Femur (tissue), 1 donor: ENCODE data around the gene THAP10.
A peak's percentile ranks its signal among the peaks of the same experiment; 100 is the strongest.
"Not testable (repeated sequence)": the region's sequence is repeated elsewhere in the genome, so short reads cannot be mapped to it uniquely, and the experiment has no call there.

Experiments
- DNase-seq: peaks from one replicate; pipeline ENCODE4 v3.0.0-alpha.2; 2017

The THAP10 gene

DNA sequence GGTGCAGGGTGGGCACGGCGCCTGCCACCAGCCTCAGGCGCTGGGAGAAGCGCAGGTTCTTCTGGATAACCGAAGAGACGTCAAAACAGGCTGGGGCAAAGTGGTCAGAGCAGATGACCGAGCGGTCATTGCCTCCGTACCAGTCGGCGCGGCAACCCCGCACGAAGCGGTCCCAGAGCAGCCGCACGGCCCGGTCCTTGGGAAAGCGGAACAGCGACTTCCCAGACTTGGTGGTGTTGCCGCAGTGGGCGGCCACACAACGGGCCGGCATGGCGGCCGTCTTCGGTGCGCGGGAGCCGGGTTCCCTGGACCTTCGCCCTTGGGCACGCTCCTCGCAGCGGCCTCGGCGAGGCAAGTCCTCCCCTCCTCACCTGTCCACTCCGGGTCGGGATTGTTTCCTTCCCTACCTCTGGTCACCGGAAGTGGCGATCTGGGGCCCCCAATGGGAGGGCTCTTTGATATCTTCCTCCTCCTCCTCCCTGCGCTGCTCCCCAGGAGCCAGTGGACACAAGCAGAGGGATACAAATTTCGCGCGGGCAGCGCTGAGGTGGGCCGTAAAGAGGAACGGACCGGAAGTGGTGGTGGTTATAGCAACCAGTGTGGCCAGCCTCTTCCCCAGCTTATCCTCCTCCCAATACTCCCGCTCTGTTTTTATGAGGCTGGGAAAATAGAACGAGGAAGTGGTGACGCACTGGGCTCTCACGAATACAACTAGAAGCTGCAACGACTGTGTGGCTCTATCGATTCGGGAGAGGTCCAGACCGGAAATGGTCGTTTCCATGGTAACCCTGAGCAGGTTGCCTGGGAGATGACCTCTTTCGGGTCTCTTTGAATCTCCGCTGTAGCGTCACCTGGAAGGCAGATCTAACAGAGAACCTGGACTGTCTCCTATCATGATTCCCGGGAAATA lies at the start of gene THAP10, which contains the start of gene LRRC49:
Gene THAP10 (minus strand): TSS at position 432 of the 910 bp plus-strand sequence. CDS start 161 bp downstream, at position 271.
Gene LRRC49 (plus strand): TSS at position 825 of the 910 bp plus-strand sequence. CDS start 69 bp downstream, at position 894.
- peak; percentile 94 for DNase-seq

DNA sequence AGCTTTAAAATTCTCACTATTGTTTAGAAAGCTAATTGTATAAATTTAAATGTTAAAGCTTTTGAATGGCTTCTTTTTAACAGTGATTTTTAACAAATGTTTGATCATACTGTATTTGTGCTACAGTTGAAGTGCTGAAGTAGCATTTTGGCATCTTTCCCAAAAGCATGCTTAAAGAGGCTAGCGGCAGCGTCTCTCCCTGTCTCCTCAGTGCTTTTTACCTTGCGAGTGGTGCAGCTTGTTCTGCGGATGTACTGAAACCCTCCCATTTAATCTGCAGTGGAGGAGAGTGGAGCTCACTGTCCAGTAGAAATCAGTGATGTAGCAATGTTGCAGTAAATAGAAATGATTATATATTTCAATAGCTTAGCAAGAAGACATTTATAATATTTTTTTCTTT lies 44.1 kb upstream of the THAP10 start:
- no peak for DNase-seq

DNA sequence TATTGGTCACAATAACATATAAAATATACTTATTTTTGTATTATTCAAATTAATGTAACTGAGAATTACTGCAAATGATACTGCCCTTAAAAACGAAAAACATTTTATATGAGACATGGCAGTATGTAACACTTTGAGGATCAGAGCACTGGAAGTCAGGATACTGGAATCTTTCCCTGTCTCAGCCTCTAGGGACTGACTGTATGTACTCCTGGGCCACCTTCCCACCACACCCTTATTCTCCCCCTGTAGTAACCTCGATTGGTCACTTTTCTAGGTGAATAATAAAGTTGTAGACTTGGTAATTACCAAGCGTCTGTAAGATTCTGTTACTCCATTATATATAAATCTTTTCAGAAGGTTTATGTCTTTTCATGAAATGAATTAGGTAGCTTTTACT lies 43.4 kb upstream of the THAP10 start:
- no peak for DNase-seq

DNA sequence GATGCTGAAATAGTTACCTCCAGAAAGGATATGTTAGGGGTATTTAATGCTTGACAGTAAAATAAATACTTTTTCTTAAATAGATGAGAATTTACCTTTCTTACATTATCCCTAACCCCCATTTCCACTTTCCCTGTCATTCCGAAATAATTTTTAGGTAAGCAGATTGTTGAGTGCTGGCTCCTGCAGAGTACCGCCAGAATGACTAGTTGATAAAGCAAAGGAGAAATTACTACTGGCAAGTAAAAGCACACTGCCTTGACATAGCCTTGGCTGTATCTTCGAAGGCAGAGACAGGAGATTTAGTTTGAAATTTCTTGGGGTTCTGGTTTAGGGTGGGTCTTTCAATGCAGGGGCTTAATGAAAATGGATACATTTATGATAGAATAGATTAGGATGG lies 41.2 kb upstream of the THAP10 start:
- DNase-seq = no peak

DNA sequence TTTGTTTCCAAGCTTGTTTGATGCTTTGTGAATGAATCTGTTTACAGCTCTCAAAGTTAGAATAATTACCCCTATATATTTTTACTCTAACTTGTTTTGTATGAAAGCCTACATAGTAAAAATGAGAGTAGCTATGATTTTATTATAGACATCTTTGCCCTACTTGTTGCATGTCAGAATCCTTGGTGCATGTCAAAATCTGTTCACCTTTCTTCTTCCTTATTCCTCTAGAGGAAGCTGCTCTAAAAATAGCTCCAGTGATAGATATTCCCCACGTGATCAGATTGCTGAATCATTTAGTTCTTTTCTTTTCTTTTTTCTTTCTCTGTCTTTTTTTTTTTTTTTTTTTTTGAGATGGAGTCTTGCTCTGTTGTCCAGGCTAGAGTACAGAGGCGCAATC lies 40.2 kb upstream of the THAP10 start:
- DNase-seq = no peak

DNA sequence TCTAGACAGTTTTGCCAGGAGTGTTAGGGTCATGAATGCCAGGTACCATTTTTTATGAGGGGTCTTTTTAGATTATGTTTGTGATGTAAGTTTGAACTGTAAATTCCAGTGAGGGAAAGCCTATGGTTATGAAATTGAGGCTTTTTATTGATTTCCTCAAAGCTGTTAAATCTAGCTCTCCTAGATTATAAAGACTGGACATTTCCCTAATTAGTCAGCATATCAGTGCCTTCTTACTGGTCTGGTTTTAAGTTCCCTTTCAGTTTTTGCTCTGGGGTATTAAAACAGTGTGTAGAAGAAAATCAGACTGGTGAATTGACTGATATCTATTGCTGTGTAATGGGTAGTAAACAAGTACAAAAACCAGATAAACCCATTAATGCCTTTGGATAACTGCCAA lies 39.6 kb upstream of the THAP10 start:
- no peak for DNase-seq

DNA sequence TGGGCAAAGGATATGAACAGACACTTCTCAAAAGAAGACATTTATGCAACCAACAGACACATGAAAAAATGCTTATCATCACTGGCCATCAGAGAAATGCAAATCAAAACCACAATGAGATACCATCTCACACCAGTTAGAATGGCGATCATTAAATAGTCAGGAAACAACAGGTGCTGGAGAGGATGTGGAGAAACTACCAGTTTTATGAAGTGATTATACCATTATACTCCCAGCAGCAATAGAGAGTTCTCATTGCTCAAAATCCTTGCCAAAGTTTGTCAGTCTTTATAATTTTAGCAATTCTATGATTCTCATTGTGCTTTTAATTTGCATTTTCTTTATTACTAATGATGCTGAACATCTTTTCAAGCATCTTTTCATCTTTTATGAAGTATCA lies 34.7 kb upstream of the THAP10 start:
- DNase-seq = not testable (repeated sequence)

DNA sequence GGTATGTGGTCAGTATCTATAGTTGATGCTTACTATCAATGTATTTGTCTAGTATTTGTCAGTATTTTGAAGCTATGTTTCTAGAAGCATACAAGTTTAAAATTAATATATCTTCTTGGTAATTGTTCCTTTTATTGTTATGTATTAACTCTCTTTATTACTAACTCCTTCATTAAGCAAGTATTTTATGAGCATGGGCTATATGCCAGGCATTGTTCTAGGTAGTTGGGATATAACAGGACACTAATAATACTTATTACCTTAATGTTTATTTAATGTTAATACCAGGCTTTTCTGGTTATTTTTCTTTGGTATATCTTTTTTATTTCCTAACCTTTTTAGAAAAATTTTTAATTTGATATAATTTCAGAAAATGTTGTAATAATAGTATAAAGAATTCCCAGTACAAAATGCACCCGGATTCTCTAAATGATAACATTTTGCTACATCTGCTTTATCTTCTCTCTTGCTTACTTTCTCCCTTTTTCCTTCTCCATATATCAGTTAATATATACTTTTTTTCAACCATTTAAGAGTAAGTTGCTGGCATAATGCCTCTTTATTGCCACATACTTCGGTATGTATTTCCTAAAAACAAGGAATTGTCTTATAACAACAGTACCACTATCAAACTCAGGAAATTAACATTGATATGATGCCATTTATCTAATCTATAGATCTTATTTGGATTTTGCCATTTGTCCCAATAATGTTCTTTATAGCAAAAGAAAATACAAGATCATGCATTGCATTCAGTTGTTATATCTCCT lies 31.3 kb upstream of the THAP10 start:
- DNase-seq = no peak

DNA sequence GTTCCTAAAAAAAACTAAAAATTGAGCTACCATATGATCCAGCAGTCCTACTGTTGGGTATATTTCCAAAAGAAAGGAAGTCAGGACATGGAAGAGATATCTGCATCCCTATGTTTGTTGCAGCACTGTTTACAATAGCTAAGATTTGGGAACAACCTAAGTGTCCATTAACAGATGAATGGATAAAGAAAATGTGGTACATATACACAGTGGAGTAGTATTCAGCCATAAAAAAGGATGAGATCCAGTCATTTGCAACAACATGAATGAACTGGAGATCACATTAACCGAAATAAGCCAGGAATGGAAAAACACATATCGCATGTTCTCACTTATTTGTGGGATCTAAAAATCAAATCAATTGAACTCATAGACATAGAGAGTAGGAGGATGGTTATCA lies 29.9 kb upstream of the THAP10 start:
- no peak for DNase-seq

DNA sequence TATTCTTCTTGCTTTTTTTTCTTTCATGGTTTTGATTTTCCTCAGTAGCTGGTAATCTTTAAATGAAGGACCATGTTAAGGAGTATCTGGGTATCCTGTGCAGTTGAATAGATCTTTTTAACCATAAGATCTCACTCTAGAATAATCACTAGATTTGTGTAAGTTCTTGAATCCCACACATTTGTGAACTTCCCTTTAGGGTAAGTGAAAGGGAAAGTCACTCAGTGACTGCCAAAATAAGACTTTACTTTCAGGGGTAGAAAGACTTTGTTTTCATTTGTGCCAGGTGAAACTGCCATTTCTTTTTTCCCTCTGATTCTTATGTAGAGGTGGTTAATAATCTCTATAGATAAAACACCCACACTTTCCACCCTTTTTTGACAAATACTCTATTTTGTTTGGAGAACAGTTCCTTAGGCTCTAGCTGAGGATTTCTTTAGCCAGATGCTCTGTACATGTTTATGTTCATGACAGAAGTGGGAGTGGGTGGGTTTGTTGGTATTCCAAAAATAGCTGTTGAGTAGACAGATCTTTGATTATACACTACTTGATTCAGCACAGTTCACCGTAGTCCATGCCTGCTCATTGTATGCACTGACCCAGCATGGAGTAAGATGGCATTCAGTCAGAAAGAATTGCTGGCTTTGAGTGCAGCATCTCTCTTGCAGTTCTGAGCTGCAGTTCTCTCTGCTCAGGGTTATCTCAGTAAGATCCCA lies 28.9 kb upstream of the THAP10 start:
- DNase-seq = no peak

DNA sequence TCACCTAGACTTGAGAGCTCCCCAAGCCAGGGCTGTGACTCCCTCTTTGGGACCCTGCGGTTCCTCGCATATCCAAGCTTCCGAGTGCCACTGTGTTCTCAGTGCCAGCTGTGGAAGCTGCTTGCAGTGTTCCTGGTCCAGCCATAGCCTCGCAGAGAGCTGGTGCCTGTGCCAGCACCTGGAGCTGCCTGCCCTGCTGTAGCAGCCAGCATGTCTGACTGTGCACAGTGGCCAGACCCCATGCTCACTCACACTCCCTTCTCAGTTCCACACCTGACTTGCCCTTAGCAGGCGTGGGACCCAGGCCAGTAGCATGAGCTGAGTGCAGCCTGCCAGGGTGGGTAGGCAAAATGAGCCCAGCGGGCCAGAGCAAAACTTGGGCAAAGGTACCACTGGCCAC lies 25.7 kb upstream of the THAP10 start:
- DNase-seq = no peak

DNA sequence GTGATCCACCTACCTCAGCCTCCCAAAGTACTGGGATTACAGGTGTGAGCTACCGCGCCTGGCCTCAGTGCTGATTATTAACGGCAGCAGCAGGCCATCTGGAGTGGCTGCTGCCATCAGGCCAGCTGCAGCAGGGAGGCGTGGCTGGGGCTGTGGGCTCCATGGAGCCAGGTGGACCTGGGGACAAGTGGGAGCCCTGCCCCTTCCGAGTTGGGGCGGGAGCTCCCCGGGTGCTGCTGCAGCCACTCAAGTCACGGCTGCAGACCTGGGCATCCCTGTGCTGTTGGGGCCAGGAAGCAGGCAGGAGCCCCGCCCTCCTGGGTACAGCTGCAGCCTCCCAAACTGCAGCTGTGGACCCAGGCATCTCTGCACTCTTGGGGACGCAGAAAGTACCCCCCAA lies 24.3 kb upstream of the THAP10 start:
- no peak for DNase-seq

DNA sequence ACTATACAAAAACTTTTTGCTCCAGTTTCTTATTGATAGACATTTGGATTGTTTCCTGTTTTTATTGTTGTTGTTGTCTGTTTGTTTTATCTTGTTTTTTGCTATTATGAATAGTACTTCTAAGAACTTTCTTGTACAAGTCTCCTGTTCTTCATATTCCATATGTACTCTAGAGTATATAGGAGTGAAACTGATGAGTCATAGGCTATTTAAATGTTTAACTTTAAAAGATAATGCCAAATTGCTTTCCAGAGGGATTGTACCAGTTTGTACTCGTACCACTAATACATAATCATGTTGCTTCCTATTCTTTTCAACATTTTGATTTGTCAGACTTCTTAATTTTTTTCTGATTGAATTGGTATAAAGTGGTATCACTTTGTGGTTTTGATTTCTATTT lies 20.0 kb upstream of the THAP10 start:
- no peak for DNase-seq

DNA sequence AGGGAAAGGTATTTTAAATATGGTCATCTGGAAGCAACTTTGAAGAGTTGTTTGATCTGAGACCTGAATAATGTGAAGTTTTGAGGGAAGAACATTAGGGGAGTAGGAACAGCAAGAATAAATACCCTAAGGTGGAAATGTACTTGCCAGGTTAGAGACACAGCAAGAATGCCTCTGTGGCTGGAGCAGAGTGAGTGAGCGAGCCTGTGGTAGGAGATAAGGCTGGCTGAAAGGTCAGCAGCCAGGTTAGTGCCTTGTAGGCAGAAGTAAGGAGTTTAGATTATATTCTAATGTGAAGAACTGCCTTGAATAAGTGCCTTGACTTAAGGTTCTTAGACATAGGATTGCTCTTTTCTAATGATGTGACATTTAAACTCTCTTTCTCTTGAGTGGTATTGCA lies 18.7 kb upstream of the THAP10 start:
- DNase-seq = no peak

DNA sequence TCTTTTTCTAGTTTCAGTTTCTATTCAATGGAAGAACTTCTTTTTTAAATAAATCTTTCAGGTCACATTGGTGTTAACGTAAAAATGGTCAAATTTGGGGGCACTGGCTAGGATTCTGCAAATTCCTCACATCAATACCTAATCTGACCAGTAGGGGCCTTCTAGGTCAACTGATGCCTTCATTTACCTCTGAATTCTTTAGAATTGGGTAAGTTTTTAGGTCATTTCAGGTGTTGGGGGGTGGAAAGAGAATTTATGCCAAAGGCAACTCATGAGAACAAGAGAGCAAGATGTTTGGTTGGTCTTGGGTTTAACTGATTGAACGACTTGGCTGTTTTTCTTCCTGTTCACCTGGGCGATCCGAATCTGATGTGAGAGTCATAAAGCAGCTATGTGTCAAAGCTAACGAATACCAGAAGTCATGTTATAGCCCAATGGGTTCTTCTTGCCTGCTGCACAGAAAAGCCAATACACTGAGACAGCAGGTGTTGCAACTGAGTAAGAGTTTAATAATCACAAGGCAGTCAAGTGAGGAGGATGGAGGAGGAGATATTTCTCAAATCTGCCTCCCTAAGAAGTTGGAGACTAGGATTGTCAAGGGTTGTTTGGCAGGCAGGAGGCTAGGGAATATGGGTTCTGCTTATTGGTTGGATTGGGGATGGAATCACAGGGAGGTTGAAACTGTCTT lies 15.7 kb upstream of the THAP10 start:
- DNase-seq = no peak

DNA sequence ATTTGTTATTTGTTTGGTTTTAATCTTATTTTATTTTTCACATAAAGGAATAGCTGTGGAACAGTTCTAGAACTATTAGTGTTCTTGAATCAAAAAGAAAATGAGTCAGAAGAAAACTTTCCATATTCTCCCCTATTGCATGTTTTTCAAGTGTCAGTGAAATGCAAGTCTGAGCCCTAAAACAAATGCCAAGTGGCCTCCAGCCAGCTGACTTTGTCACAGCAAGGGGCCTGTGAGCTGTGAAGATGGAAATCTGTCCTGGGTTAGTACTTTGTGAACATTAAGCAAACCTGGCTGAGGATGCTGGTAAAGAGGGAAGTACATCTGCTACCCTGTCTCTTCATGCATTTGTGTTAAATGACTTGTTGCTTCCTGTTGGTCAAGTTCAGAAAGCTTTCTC lies 14.6 kb upstream of the THAP10 start:
- DNase-seq = no peak

DNA sequence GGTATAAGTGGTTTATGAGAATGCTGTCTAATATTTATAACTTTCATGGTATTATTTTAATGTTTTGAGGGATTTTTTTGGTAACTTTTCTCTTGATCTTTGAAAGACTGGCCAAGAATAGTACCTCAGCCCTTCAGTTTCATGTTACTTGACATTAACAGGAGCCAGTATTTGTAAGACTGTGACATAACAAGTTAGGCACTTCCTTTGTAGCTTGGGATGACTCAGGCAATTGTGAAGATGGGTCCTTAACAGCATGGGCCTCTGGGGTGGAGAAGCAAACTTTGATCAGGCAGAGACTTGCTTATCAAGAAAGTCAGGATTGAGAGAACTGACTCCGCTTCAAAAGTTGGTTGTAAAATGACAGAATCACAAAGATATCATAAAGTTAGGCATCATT lies 9.9 kb upstream of the THAP10 start:
- DNase-seq = no peak

DNA sequence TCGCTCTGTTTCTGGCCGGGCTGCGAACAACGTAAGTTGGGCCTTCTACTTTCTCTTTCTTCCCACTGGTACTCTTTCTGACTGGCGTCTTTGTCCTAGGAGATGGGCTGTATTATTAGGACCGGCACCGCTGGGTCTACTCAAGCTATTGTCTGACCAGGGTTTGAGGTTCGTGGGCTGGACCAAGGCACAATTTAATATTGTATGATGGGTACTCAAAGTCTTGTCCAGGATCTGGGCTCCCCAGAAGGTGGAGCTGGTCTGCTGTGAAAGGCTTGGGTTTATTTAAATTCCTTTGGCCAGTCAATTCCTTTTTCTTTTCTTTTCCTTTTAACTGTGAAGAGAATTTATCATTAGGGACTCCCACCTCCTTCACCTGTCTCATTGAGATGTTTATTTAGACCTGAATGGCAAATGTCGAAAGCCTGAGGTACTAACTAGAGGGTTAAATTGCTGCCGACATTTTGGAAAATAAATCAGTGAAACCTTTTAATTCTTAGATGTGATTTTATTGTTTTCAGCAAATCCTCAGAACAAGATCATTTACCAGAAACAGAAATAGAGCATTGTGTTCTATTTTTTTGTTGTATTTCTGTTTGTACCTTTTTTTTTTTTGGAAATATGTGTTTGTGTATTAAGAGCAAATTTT lies 803 bp upstream of the THAP10 start:
- peak; percentile 66 for DNase-seq

DNA sequence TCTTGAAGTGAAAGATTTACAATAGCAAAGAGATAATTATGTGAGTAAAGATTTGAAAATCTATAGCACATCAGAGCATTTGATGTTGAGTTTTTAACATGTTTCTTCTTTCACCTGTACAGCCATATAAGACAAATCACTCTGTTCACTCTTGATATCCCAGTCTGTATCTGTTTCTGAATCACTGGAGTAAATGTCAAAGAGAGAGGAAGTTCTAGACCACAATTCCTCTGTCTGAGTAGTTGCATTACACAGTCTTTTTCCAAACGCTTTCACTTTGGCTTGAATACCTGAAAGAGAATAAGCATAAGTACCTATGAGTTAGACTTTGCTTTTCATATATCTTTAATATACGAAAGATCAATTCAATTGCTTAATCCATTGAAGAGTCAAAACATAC lies 9.9 kb downstream of the THAP10 start:
- DNase-seq = no peak

DNA sequence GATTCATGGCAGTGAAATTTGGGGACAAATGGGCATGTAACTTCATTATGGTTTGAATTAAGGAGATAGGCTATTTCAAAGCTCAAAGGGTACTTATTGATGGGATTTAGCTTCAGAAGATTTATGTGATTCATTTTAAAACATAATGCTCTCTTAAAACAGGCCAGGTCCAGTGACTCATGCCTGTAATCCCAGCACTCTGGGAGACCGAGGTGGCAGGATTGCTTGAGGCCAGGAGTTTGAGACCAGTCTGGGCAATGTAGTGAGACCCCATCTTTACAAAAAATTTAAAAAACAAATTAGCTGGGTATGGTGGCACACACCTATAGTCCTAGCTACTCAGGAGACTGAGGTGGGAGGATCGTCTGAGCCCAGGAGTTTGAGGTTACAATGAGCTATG lies 11.5 kb downstream of the THAP10 start:
- DNase-seq = no peak

DNA sequence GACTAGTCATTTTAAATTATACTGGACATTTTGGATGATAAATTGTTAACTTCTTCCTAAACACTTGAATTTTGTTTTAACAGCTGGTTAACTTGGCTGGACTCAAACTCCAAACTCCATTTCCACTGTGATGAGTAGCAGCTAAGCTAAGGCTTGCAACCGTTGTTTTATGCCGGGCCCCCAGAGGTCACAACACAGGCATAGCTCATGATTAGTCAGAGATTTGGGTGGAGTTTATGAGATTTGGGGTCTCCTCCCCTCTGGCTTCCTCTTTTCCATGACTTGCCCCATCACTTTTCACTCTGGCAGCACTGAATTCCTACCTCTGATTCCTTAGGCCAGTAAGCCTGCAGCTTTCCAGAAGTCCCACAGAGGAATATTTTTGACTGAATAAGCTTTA lies 12.8 kb downstream of the THAP10 start:
- no peak for DNase-seq

DNA sequence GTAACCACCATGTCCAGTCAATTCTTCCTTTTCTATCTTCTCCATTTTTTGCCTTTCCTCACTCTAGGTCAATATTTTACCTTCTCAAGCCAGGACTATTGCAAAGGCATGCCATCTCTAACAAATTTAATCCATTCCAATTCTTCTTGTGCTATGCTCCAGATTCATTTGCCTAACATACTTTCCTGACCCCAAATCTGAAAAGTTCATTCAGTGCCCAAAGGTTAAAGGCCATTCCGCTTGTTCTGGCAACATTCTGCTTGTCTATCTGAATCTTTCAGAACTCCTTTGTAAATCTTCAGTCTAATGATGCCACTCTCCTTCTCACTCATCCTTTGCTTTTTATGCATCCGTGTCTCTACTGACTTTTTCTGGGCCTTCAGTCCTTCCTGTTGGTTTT lies 15.6 kb downstream of the THAP10 start:
- no peak for DNase-seq
